CD14-positive monocyte (primary cell): ENCODE data around the gene CISD2. TPM values are rescaled to one million over a fixed set of nuclear protein-coding genes. Genes with fewer than 3 reads are reported as not detected.

ENCODE experiments used
- DNase-seq, 3 donors: peaks; one replicate each; pipeline ENCODE4 v3.0.0-alpha.2; 2011 to 2022
- H2AFZ ChIP-seq: 2 replicates; pipeline ENCODE4 v1.6.0; 2012; ENCODE audit warnings: mild to moderate bottlenecking, low read depth, low read length, inconsistent platforms; ENCODE audit not compliant: insufficient read depth, poor library complexity, severe bottlenecking
- H3K27ac ChIP-seq, 2 donors: 1 replicate in 1 of 2; 2 replicates in 1 of 2; pipeline ENCODE4 v1.5.1; 2012 to 2013; ENCODE audit warnings: low read length in 2 of 2, control low read depth in 1 of 2, inconsistent platforms in 1 of 2, low read depth in 1 of 2, mild to moderate bottlenecking in 1 of 2
- H3K27me3 ChIP-seq, 2 donors: one replicate each; pipeline versions ENCODE4 v1.6.0 to v1.6.1; 2011 to 2013; ENCODE audit warnings: low read length in 2 of 2; ENCODE audit not compliant: control insufficient read depth in 2 of 2, insufficient read depth in 2 of 2
- H3K36me3 ChIP-seq, 2 donors: replicated peaks in 1 of 2; 1 replicate in 1 of 2; 2 replicates in 1 of 2; pipeline versions ENCODE4 v1.5.1 to v1.6.1; 2012 to 2013; ENCODE audit warnings: low read length in 2 of 2, control low read depth in 1 of 2, inconsistent platforms in 1 of 2, mild to moderate bottlenecking in 1 of 2; ENCODE audit not compliant: insufficient read depth in 2 of 2, control insufficient read depth in 1 of 2
- H3K4me1 ChIP-seq, 2 donors: 1 replicate in 1 of 2; 2 replicates in 1 of 2; pipeline versions ENCODE4 v1.5.1 to v1.6.1; 2012 to 2013; ENCODE audit warnings: low read length in 2 of 2, control low read depth in 1 of 2, inconsistent platforms in 1 of 2, mild to moderate bottlenecking in 1 of 2, moderate library complexity in 1 of 2; ENCODE audit not compliant: insufficient read depth in 2 of 2, control insufficient read depth in 1 of 2
- H3K4me2 ChIP-seq: replicated peaks from 2 replicates; pipeline ENCODE3; 2012; ENCODE audit warnings: low read length, moderate library complexity, mild to moderate bottlenecking; ENCODE audit not compliant: poor library complexity, severe bottlenecking; ENCODE audit errors: extremely low read depth
- H3K4me3 ChIP-seq, 3 experiments: fragments of 200-600 bp in 1 of 3; sonication (generic) in 1 of 3; replicated peaks in 1 of 3; 1 replicate in 2 of 3; 2 replicates in 1 of 3; pipeline ENCODE4 v1.5.1; 2011 to 2013; ENCODE audit warnings: low read length in 3 of 3, mild to moderate bottlenecking in 3 of 3, control low read depth in 2 of 3, low read depth in 2 of 3, inconsistent platforms in 1 of 3, moderate library complexity in 1 of 3
- H3K79me2 ChIP-seq: 2 replicates; pipeline ENCODE4 v1.6.0; 2012; ENCODE audit warnings: mild to moderate bottlenecking, control low read depth, inconsistent platforms, low read length, moderate library complexity; ENCODE audit not compliant: insufficient read depth
- H3K9ac ChIP-seq: 2 replicates; pipeline ENCODE4 v1.6.0; 2017; ENCODE audit warnings: low read length, mild to moderate bottlenecking; ENCODE audit not compliant: insufficient read depth, poor library complexity, severe bottlenecking
- H3K9me3 ChIP-seq, 2 donors: replicated peaks in 1 of 2; 1 replicate in 1 of 2; 2 replicates in 1 of 2; pipeline versions ENCODE4 v1.5.1 to v1.6.1; 2012 to 2013; ENCODE audit warnings: low read length in 2 of 2, control low read depth in 1 of 2; ENCODE audit not compliant: control insufficient read depth in 1 of 2, insufficient read depth in 1 of 2
- H4K20me1 ChIP-seq: 2 replicates; pipeline ENCODE4 v1.6.0; 2012; ENCODE audit warnings: mild to moderate bottlenecking, low read length, control low read depth, moderate library complexity; ENCODE audit not compliant: insufficient read depth
- H3K27ac Mint-ChIP-seq, 7 donors: one replicate each; pipeline ENCODE4 v1.8.0; 2020; ENCODE audit warnings: mild to moderate bottlenecking in 7 of 7, mixed read lengths in 7 of 7, moderate library complexity in 6 of 7, inconsistent platforms in 2 of 7
- H3K27me3 Mint-ChIP-seq, 3 donors: one replicate each; pipeline ENCODE4 v1.8.0; 2021 to 2022; ENCODE audit warnings: low read depth in 3 of 3, mild to moderate bottlenecking in 3 of 3, mixed read lengths in 3 of 3, moderate library complexity in 3 of 3, inconsistent platforms in 1 of 3
- H3K36me3 Mint-ChIP-seq, 2 donors: one replicate each; pipeline ENCODE4 v1.8.0; 2020; ENCODE audit warnings: mixed read lengths in 2 of 2, inconsistent platforms in 1 of 2, mild to moderate bottlenecking in 1 of 2
- H3K4me1 Mint-ChIP-seq: one replicate; pipeline ENCODE4 v1.8.0; 2020; ENCODE audit warnings: mild to moderate bottlenecking, mixed read lengths
- H3K4me3 Mint-ChIP-seq, 2 donors: one replicate each; pipeline ENCODE4 v1.8.0; 2020; ENCODE audit warnings: mild to moderate bottlenecking in 2 of 2, mixed read lengths in 2 of 2, moderate library complexity in 1 of 2
- H3K9me3 Mint-ChIP-seq, 7 donors: one replicate each; pipeline ENCODE4 v1.8.0; 2020 to 2022; ENCODE audit warnings: mixed read lengths in 7 of 7, mild to moderate bottlenecking in 6 of 7, moderate library complexity in 6 of 7, inconsistent platforms in 2 of 7
- WGBS: methylation state at CpG from one replicate; pipeline ENCODE4 v1.1.5; 2013; ENCODE audit warnings: missing lambda C conversion rate; ENCODE audit not compliant: insufficient coverage; 5-methylcytosine and 5-hydroxymethylcytosine counted together
- intact Hi-C, 2 donors: fragments of 100-400 bp; cut with micrococcal nuclease; formaldehyde crosslinking; loops; one replicate each; pipeline versions ENCODE4 v1.15.0 to v1.15.1; 2023
- polyA plus RNA-seq, 3 donors: library from polyadenylated mRNA; depleted of rRNA in 1 of 3; unstranded in 2 of 3; stranded (reverse) in 1 of 3; fragments of 300-500 nt in 2 of 3; fragments of >200 nt in 1 of 3; fragmentation: Illumina TruSeq in 2 of 3; gene quantifications; 1 replicate in 2 of 3; 2 replicates in 1 of 3; pipeline ENCODE4 v1.2.3, GENCODE V29; 2012 to 2021
- TF ChIP-seq, protein P1 (sequence below): fragments of 200-600 bp; IDR thresholded peaks from one replicate; pipeline ENCODE4 v1.8.0; 2022; ENCODE audit warnings: antibody characterized with exemption, mild to moderate bottlenecking

Gene CISD2
- polyA plus RNA-seq, 3 donors = 4.5 to 30.2 (median 29.1) TPM

- H3K4me3 Mint-ChIP-seq = no peak overlapping the region
- TF ChIP-seq, protein P1, sequence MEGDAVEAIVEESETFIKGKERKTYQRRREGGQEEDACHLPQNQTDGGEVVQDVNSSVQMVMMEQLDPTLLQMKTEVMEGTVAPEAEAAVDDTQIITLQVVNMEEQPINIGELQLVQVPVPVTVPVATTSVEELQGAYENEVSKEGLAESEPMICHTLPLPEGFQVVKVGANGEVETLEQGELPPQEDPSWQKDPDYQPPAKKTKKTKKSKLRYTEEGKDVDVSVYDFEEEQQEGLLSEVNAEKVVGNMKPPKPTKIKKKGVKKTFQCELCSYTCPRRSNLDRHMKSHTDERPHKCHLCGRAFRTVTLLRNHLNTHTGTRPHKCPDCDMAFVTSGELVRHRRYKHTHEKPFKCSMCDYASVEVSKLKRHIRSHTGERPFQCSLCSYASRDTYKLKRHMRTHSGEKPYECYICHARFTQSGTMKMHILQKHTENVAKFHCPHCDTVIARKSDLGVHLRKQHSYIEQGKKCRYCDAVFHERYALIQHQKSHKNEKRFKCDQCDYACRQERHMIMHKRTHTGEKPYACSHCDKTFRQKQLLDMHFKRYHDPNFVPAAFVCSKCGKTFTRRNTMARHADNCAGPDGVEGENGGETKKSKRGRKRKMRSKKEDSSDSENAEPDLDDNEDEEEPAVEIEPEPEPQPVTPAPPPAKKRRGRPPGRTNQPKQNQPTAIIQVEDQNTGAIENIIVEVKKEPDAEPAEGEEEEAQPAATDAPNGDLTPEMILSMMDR = no peak
- Histone ChIP-seq H3K4me1 (no peaks in the 10 kb centered on the region), H3K27ac (no peak overlapping the region), H3K9me3 (peaks cover 0 to 4% of the 10 kb centered on the region in 2 donors), H3K79me2 (no peaks in the 10 kb centered on the region), H3K9ac (no peak overlapping the region), H3K36me3 (no peaks in the 10 kb centered on the region), H4K20me1 (no peaks in the 10 kb centered on the region), H2AFZ (no peak overlapping the region), H3K4me3 (no peak overlapping the region), H3K4me2 (no peak overlapping the region), H3K27me3 (no peaks in the 10 kb centered on the region)
- H3K4me1 Mint-ChIP-seq = peaks cover 2% of the 10 kb centered on the region
- intact Hi-C loops = no loop called here
- peaks cover 0 to 5% (median 3%) of the 10 kb centered on the region in 7 donors for H3K9me3 Mint-ChIP-seq
- no peaks in the 10 kb centered on the region for H3K27me3 Mint-ChIP-seq
- peaks cover 2 to 3% of the 10 kb centered on the region in 2 donors for H3K36me3 Mint-ChIP-seq
- no peak overlapping the region for H3K27ac Mint-ChIP-seq
- DNase-seq = no peak
These were observed 25.5 kb upstream of the CISD2 start for GRCh38 chr4:102843273-102843672.

GRCh38 chr4:102843938-102844337 is 24.9 kb upstream of the CISD2 start:
- no peak overlapping the region for H3K4me3 Mint-ChIP-seq
- no peak overlapping the region for H3K4me2 ChIP-seq
- WGBS = 100% methylated on average over 1 of the region's 1 CpG
- TF ChIP-seq, protein P1 = no peak
- H3K27ac Mint-ChIP-seq = no peak overlapping the region
- no peaks in the 10 kb centered on the region for H3K36me3 ChIP-seq
- no peak overlapping the region for H3K4me3 ChIP-seq
- no peak for DNase-seq
- H4K20me1 ChIP-seq = no peaks in the 10 kb centered on the region
- H3K27me3 Mint-ChIP-seq = no peaks in the 10 kb centered on the region
- no peaks in the 10 kb centered on the region for H3K27me3 ChIP-seq
- H3K4me1 Mint-ChIP-seq = peaks cover 2% of the 10 kb centered on the region
- H2AFZ ChIP-seq = no peak overlapping the region
- H3K4me1 ChIP-seq = no peaks in the 10 kb centered on the region
- no peak overlapping the region for H3K9ac ChIP-seq
- no peak overlapping the region for H3K27ac ChIP-seq
- H3K9me3 Mint-ChIP-seq = peaks cover 0 to 5% (median 3%) of the 10 kb centered on the region in 7 donors
- peaks cover 2 to 3% of the 10 kb centered on the region in 2 donors for H3K36me3 Mint-ChIP-seq
- no peaks in the 10 kb centered on the region for H3K79me2 ChIP-seq
- intact Hi-C loops = no loop called here
- peaks cover 0 to 4% of the 10 kb centered on the region in 2 donors for H3K9me3 ChIP-seq
